Measurements from ENCODE around the gene LGALS9.
A peak's percentile ranks its signal among the peaks of the same experiment; 100 is the strongest.

LGALS9 gene

DNA sequence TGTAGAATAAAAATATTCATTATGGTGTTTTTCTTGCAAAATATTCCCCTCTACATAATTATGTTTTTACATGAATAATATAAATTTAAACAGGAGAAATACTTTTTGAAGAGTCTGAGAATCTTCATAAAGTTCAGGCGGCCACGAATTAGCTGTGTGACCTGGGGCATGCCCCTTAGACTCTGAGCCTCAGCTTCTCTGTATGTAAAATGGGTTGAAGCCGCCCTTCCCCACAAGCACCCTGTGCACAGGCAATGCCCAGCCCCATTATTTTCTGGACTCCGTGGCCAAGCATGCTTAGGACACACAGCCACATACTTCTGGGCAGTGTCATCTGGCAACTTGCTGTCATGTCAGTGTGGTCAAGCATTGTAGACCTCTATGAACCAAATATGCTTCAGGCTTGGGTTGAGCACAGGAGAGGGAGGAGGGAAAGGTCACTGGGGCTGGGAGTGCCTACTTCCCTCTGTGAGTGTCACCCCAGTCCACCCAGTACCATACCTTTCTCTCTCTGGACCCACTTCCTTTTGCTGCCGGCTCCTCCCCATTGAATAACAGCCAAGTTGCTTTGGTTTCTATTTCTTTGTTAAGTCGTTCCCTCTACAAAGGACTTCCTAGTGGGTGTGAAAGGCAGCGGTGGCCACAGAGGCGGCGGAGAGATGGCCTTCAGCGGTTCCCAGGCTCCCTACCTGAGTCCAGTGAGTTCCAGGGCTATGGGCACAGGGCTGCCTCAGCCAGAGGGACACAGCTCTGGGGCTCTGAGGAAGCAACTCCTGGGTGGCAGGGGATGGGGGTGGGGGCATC is at the start of gene LGALS9:
Gene LGALS9, plus strand, starts transcription at position 582 of the 804 bp plus-strand sequence. Its CDS starts 78 bp downstream, at position 660.
- DNase-seq (ENCODE audit: low read depth in 1 of 2, low spot score in 1 of 2): no peak

DNA sequence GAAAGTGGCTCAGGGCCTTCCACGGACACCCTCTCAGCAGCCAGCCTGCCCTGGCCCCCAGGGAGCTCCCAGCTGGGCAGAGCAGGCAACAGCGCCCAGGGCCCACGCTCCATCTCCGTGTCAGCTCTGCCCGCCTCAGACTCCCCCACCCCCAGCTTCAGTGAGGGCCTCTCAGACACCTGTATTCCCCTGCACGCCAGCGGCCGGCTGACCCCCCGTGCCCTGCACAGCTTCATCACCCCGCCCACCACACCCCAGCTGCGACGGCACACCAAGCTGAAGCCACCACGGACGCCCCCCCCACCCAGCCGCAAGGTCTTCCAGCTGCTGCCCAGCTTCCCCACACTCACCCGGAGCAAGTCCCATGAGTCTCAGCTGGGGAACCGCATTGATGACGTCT is 48.3 kb upstream of the LGALS9 start:
- no peak for DNase-seq (ENCODE audit: low read depth in 1 of 2, low spot score in 1 of 2)

DNA sequence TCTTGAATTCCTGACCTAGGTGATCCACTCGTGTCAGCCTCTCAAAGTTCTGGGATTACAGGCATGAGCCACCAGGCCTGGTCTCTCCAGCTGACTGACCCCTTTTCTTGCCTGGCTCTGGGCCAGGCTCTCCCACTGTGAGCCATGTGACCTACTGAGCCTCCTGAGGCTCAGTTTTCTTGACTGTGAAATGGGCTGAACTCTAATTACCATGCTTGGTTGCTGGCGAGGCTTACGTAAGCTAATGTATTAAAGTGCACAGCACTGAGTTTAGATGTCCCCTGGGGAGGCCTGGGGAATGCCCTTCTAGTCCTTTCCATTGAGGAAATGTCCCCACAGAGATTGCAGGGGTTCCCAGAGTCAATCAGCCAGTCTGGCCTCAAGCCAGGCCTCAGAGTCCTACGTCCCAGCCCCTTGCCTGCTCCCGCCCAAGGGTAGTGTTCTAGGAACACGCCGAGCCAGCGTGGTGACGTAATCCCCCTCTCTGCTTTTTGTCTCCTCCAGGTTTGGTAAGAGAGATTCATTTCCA is 45.8 kb upstream of the LGALS9 start:
- DNase-seq (ENCODE audit: low read depth in 1 of 2, low spot score in 1 of 2): no peak

DNA sequence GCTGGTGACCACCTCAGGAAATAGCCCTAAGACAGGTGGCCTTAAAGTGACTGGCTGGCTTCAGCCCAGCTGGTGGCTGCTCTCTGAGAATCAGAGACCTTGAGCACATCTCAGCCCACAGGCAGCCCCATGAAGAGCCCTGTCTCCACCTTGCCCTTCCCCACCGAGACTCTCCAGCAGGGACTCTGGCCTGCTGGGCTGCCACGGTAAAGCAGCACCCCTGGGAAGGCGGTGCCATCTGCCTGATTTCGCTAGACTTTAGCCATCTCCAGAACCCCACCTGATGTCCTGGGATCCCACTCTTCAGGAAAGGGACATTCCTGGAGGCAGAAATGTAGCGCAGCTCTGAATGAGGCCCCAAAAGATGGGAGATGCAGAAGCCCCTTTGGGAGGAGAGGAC is 45.2 kb upstream of the LGALS9 start:
- DNase-seq (ENCODE audit: low read depth in 1 of 2, low spot score in 1 of 2): no peak

DNA sequence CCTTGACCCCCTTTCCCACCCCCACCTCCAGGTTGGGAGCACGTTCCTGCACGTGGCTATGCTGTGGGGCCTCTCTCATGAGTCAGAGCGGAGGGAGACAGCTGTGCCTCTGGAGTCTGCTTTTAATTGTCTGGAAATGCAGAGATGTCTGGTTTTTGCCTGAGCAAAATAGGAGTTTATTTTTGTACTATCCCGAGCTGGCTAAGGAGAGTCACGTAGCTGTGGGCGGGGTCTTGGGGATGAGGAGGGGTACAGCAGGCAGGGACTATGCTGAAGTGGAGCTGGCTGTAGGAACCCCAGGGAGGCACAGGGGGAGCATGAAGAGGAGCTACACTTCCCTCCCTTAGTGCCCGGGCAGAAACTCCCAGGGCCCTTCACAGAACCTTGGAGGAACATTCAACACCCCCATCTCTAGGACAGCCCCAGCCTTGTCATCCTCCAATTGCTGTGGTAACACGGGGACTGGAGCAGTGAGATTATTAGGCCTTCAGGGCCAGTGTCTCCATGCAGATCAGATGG is 44.7 kb upstream of the LGALS9 start:
- no peak for DNase-seq (ENCODE audit: low read depth in 1 of 2, low spot score in 1 of 2)

DNA sequence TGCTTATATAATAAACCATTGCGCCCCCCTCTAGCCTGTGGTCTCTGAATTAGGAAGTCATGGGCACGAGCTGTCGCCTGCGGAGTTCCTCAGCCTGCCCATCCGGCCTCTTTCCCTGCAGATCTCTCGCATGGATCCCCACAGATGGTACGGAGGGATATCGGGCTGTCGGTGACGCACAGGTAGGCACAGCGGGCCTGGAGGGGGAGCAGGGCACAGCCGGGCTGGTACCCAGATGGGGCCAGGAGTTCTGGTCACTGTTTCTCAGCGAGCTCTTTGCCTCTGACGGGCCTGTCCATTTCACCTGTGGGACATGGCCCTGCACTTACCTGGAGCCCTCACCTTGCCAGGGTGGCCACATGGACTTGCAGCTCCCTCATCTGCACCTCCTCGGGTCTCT is 42.6 kb upstream of the LGALS9 start:
- DNase-seq (ENCODE audit: low read depth in 1 of 2, low spot score in 1 of 2): no peak

DNA sequence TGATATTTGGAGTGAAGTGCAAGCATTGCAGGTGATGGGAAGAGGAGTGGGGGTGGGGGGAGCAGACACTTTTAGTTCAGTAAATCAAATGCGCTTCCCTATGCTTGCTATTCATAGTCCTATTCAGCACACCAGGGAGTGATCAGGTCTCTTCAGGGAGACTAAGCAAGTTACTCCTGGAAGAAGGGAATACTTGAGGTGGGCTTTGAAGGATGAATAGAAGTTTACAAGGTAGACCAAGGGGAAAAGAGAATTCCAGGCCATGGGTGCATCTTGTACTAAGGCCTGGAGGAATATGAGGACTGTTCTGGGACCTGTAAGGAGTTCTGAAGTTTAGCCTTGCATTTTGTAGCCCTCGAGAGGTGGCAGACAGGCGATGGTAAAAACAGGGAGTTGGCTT is 40.1 kb upstream of the LGALS9 start:
- DNase-seq (ENCODE audit: low read depth in 1 of 2, low spot score in 1 of 2): no peak

DNA sequence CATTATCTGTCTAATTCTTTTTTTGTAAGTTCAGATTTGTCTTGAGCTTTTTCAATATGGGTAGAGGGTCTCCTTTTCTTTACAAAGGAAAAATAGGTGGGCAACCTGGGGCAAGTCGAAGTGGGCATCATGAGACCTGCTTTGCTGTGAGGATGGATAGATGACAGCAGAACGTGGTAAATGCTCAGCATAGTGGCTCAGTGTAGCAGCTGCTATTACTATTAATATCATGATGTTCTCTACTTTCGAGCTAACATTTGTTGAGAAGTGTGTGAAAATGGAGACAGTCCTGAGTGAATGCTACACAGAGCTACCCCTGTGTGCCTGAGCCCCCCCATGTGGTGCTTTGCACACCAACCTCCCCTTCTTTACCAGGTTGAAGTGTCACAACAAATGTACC is 39.0 kb upstream of the LGALS9 start:
- no peak for DNase-seq (ENCODE audit: low read depth in 1 of 2, low spot score in 1 of 2)

DNA sequence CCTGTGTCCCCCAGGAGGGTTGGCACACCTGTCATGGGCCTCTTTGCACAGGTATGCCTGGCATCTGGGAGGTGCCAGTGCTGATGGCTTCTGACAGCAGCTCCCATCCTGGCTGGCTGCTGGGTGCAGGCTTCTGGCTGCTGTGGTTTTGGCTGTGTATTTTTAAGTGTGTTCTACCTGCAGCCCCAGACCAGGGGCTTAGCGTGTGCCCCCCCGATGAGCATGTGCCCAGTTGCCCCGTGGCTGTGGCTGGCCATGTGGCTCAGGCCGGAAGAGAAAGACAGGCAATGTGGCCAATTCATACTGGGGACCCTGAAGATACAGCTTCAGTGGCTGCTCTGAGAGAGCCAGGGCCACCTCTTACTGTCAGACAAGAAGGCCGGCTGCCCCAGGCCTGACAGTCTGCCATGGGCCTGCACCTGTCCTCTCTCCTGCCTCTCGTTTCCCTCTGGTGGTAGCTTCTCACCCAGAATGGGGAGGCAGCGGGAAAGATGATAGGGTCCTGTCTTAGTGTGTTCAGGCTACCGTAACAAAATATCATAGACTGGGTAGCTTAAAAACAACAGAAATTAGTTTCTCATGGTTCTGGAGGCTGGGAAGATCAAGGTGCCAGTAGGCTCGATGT is 37.6 kb upstream of the LGALS9 start:
- no peak for DNase-seq (ENCODE audit: low read depth in 1 of 2, low spot score in 1 of 2)

DNA sequence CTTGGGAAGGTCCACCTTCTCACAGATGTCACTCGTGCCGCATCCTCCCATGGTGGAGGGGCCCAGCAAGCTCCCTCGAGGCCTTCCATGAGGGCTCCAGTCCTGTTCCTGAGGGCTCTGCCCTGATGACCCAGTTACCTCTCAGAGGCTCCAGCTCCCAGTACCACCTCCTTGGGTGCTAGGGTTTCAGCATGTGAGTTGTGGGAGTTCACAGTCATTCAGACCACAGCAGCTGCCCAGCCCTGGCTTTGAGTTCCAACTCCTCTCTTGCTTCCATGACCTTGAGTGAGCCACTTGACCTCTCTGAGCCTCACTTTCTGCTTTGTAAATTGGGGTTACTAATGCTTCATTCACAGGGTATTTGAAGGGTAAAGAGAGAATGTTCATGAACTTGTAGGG is 37.1 kb upstream of the LGALS9 start:
- DNase-seq (ENCODE audit: low read depth in 1 of 2, low spot score in 1 of 2): no peak

DNA sequence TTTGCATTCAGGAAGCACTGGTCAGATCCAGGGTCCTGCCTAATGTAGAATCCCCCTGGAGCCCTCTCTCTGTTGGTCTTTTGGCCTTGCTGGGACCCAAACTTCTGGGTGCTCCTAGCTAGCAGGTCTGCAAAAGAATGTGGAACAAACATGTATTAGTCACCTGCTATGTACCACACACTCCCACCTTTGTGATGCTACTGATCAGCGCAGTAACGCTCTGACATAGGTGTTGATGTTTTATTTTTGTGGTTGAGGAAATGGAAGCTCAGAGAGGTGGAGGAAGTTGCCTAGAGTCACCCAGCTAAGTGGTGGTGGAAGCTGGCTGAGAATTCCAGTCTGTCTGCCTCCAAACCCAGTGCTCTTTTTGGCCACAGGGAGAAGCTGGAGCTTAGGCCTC is 35.8 kb upstream of the LGALS9 start:
- no peak for DNase-seq (ENCODE audit: low read depth in 1 of 2, low spot score in 1 of 2)

DNA sequence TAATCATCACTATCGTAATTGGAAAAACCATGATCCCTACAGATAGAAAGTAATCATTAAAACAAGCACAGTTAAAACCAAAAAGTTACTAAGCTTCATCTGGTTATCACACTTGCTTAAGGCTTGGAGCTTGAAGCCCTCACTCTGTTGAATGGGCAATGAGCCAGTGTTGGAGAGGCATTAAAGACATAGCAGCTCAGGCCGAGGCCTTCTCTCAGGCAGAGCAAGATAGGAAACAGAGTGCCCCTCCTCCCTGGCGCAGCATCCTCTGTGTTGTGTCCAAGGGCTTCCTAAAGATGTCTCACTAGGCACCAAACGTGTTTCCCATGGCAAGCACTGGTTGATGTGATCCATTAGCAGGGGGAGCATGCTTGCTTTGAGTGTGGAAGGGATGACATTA is 34.9 kb upstream of the LGALS9 start:
- no peak for DNase-seq (ENCODE audit: low read depth in 1 of 2, low spot score in 1 of 2)

DNA sequence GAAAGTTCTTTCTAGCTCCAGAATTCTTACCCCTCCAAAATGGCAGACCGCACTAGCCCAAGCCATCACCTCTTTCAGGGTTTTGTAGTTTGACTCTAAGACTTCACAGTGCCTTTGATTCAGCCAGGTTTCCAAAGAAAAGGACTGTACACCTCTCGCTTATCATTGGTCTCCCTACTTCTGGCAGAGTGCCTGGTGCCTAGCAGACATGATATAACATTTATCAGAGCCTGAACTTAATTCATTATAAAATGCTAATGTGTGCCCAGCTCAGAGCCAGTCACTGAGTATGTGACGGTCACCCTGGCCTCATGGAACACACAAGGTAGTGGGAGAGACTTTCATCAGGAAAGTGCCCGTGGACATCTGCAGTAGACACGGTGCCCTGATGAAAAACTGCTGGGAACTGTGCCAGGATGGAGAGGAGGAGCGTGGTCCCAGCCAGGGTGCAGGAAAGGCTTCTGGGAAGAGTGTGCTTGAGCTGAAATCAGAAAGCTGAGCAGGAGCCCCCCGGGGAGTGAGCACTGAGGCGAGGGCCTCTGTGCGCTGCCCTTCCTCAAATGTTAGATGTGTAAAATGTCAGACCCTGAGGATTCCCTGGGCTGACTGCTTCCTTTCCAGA is 34.3 kb upstream of the LGALS9 start:
- DNase-seq (ENCODE audit: low read depth in 1 of 2, low spot score in 1 of 2): no peak

DNA sequence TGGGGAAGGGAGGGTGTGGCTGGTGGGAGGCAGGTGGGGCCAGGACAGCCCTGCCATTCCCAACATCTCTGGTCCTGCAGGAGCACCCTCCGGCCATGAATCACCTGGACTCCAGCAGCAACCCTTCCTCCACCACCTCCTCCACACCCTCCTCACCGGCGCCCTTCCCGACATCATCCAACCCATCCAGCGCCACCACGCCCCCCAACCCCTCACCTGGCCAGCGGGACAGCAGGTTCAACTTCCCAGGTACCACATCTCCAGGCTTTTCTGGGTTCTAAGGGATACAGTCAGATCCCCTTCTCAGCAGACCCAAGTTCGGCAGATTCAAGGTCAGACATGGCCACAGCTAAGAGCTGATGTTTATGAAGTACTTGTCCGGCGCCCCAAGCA is 33.8 kb upstream of the LGALS9 start:
- no peak for DNase-seq (ENCODE audit: low read depth in 1 of 2, low spot score in 1 of 2)

DNA sequence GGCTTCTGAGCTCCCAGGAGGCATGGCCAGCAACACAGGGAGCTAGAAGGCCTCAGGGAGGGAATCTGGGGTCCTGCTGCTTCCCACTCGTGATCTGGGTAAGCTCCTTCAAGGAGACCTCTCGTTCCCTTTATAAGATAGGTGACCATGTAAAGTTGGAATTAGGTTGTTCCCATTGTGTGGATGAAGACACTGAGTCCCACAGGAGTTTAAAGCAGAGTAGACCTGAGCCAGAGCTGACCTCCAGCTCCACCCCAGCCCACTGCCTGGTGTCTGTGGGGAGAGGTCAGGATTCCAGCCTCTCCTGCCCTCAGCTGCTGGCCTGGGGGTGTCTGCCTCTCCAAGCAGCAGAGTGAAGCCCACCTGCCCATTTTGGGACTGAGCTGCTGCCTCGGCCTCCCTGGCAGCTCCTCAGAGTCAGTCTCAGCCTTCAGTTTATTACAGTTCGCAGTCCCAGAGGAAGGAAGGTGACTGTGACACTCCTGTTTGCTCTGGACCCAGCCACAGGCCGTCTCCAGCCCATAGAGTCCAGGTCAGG is 33.1 kb upstream of the LGALS9 start:
- no peak for DNase-seq (ENCODE audit: low read depth in 1 of 2, low spot score in 1 of 2)

DNA sequence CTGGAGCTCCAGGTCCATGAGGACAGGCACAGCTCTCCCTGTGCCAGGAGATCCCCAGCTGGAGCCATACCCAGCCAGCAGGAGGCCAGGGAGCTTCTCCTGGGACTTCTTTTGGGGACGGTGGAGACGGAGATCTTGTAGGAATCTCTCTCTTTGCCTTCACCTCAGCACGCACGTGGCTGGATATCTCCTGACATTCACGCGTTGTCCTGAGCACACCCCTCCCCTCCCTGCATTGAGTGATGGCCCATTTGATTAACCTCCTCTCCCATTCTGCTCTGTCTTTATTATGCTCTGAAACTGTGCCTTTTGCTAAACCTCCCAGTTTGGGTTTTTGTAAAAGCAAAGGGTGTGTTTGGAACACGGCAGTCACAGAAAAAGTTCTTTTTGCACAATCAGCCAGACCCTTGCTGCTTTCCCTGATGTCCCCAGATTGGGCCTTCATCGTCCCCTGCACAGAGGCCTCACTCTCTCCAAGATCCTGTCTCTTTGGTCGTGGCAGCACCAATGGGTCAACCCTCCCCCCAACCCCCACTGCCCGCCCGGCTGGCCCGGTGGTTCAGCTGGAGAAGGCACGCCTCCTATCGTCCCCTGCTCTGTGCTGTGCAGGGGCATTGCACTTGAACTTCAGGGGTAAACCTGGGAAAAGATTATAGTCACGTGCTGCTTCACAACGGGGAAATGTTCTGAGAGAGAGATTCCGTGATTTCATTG is 32.5 kb upstream of the LGALS9 start:
- DNase-seq (ENCODE audit: low read depth in 1 of 2, low spot score in 1 of 2): no peak

DNA sequence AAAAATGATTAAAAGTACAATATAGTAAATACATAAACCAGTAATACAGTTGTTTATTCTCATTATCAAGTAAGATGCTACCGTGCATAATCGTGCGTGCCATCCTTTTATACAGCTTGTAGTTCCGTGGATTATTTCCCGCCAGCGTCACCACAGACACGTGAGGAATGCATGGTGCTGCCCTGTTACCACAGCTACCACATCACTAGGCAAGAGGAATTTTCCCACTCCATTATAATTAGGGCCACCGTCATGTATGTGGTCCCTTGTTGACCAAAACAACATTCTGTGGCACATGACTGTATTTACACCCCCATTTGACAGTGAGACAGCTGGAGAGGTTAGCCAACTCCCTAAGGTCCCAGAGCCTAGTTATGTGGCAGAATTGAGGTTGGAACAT is 30.5 kb upstream of the LGALS9 start:
- DNase-seq (ENCODE audit: low read depth in 1 of 2, low spot score in 1 of 2): no peak

DNA sequence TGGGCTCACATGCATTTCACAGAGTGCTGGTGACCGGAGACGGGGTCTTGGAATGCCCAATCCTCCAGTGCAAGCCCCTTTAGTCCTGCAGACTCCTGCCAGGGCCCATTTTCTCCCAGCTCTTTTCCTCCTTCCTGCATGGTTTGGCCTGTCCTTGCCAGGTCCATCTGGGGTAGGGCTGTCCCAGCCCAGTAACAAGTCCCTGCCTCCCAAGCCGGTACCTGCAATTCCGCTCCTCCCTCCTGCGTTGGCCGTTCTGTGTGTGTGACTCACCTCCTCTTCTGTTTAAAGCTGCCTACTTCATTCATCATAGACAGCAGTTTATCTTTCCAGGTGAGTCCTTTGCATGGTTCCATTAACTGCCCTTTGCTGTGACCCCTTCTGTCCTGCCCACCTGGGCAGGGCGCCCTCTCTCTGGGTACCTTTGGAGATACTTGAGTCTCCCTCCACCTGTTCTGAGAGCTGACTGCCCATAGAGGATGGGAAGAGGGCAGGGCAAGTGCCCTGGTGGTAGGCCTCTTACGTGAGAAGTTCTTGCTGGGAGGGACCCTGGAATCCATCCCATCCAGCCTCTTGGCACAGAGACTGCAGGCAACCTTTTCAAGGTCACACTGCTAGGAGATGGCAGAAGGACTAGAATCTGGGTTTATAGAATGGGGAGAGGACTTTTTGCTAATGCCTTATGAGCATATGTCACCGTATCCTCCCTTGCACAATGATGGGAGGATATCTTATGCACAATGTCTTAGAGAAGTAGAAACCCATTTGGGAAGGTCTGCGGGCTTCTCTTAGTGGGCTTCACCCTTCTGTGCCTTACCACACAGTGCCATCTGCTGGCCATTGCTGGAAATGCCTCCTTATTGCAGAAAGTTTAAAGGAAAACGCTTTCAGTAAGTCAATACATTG is 29.7 kb upstream of the LGALS9 start:
- DNase-seq (ENCODE audit: low read depth in 1 of 2, low spot score in 1 of 2): peak; percentile 75 to 77

DNA sequence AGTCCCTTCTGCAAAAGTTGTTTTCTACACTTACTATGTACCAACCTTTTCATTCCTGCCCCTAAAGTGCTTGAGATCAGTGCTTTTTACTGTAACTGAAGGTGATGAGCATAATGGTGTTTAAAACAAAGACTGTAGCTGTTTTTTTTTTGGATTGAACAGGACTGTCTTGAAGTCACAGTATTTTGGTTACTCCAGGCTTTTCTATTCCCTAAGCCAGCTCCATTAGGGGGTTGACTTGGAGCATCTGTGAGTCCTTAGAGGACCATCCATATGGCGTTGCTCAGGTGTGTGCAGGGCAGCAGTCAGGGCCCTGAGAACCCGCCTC is 29.0 kb upstream of the LGALS9 start:
- no peak for DNase-seq (ENCODE audit: low read depth in 1 of 2, low spot score in 1 of 2)

DNA sequence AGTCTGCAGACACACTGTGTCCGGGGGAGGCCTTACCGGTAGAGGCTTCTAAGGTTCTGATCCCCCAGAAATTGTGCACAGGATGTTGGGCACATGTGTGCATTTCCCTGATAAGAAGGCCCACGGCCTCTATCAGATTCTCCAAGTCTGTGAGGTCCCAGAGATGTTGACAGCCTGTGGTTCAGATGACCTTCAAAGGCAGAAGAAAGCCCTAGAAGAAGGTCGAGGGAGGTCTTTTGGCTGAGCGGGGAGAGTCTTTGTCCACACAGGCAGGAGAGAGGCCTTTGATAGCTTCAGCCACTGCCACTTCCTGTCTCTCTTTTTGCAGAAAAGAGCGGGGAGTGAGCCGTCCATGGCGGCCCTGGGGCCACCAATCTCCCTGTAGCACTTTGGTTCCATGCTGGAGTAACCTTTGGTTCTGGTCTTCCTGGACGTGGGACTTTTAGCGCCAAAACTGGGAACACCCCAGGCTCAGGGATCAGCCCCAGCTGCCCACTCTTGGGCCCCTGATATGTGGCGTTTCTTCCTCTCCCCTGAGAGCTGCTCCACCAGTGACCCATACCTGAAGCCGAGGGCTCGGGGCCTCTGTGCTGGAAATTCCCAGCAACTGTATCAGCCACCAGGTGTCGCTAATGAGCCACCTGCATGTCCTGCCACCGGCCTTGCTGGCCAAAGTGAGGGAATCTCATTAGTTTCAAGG is 28.1 kb upstream of the LGALS9 start:
- peak; percentile 54 to 62 for DNase-seq (ENCODE audit: low read depth in 1 of 2, low spot score in 1 of 2)

Measured in activated CD4-positive, alpha-beta T cell treated with anti-CD3 and anti-CD28 coated beads, Interleukin-2, amount 50 U/mL, for 24 hours (primary cell).